Gastroesophageal sphincter (tissue), 3 donors: ENCODE measurements around the gene SIVA1.

Experiments used
- CTCF ChIP-seq, 4 experiments: fragments of 200-600 bp in 2 of 4; fragments of 450-650 bp in 2 of 4; sonication (generic) in 1 of 4; IDR thresholded peaks; one replicate each; pipeline ENCODE4 v1.5.1; 2017 to 2019; ENCODE audit warnings: antibody characterized with exemption in 4 of 4, mild to moderate bottlenecking in 2 of 4, moderate library complexity in 2 of 4
- EP300 ChIP-seq: sonication (generic); formaldehyde crosslinking; IDR thresholded peaks from one replicate; pipeline ENCODE4 v1.6.1; 2017; ENCODE audit warnings: antibody characterized with exemption, mild to moderate bottlenecking
- POLR2A ChIP-seq, 2 donors: fragments of 450-650 bp; IDR thresholded peaks; one replicate each; pipeline ENCODE4 v1.6.1; 2017; ENCODE audit warnings: antibody characterized with exemption in 2 of 2, mild to moderate bottlenecking in 2 of 2, moderate library complexity in 1 of 2
- POLR2AphosphoS5 ChIP-seq: sonication (generic); formaldehyde crosslinking; IDR thresholded peaks from one replicate; pipeline ENCODE4 v1.6.1; 2017; ENCODE audit warnings: antibody characterized with exemption

DNA sequence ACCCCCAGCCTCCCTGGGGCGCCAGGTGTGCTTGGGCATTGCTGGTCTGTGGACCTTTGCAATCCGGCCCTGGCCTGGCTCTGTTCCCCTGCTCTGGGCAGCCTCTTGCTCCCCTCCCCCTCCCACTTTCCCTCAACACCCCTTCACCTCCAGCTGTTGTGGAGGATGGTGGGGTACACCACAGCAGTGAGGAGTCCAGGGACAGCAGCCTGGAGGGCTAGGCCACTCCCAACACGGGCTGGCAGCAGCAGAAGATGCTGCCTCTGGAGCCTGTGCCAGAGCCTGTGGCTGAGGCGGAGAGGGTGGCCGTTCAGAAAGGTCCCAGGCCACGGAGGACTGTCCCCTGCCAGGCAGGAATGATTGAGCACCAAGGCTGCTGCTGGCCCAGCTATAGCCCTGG, 55.5 kb downstream of the SIVA1 start:
- TF ChIP-seq CTCF (IDR thresholded peaks at IDR 0.05) (no peak), POLR2A (IDR thresholded peaks at IDR 0.05) (no peak), EP300 (no peak), POLR2AphosphoS5 (no peak)
